ENCODE results near the gene RNF141.

GRCh38 chr11:10495464-10495786 is 45.6 kb downstream of the RNF141 start:
- TF ChIP-seq, protein P1, sequence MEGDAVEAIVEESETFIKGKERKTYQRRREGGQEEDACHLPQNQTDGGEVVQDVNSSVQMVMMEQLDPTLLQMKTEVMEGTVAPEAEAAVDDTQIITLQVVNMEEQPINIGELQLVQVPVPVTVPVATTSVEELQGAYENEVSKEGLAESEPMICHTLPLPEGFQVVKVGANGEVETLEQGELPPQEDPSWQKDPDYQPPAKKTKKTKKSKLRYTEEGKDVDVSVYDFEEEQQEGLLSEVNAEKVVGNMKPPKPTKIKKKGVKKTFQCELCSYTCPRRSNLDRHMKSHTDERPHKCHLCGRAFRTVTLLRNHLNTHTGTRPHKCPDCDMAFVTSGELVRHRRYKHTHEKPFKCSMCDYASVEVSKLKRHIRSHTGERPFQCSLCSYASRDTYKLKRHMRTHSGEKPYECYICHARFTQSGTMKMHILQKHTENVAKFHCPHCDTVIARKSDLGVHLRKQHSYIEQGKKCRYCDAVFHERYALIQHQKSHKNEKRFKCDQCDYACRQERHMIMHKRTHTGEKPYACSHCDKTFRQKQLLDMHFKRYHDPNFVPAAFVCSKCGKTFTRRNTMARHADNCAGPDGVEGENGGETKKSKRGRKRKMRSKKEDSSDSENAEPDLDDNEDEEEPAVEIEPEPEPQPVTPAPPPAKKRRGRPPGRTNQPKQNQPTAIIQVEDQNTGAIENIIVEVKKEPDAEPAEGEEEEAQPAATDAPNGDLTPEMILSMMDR (IDR thresholded peaks at IDR 0.05; ENCODE audit: borderline replicate concordance, extremely low read depth, low read length, poor library complexity, severe bottlenecking) = no peak
- TF ChIP-seq EZH2 (IDR thresholded peaks at IDR 0.05; ENCODE audit: borderline replicate concordance, low read depth, low read length, severe bottlenecking) = no peak
